T-helper 1 cell treated with Interleukin-12 subunit alpha and Interleukin-12 subunit beta and Interleukin-4 antibody, amounts not matched to agents 30 μg/mL and 1 μg/mL, for 36 hours (primary cell): ENCODE measurements around the gene SPTBN4.
"Not testable (repeated sequence)": the region's sequence is repeated elsewhere in the genome, so short reads cannot be mapped to it uniquely, and the experiment has no call there.

Experiments
- H3K27ac Mint-ChIP-seq: one replicate; pipeline ENCODE4 v1.8.0; 2021; ENCODE audit warnings: mild to moderate bottlenecking, mixed read lengths
- H3K27me3 Mint-ChIP-seq: one replicate; pipeline ENCODE4 v1.8.0; 2021; ENCODE audit warnings: low read depth, mixed read lengths
- H3K36me3 Mint-ChIP-seq: one replicate; pipeline ENCODE4 v1.8.0; 2021; ENCODE audit warnings: low read depth, mixed read lengths
- H3K4me1 Mint-ChIP-seq: one replicate; pipeline ENCODE4 v1.8.0; 2021; ENCODE audit warnings: low read depth, mixed read lengths
- H3K4me3 Mint-ChIP-seq: one replicate; pipeline ENCODE4 v1.8.0; 2021; ENCODE audit warnings: mild to moderate bottlenecking, moderate library complexity, mixed read lengths
- H3K9me3 Mint-ChIP-seq: one replicate; pipeline ENCODE4 v1.8.0; 2021; ENCODE audit warnings: mixed read lengths

Gene SPTBN4

DNA sequence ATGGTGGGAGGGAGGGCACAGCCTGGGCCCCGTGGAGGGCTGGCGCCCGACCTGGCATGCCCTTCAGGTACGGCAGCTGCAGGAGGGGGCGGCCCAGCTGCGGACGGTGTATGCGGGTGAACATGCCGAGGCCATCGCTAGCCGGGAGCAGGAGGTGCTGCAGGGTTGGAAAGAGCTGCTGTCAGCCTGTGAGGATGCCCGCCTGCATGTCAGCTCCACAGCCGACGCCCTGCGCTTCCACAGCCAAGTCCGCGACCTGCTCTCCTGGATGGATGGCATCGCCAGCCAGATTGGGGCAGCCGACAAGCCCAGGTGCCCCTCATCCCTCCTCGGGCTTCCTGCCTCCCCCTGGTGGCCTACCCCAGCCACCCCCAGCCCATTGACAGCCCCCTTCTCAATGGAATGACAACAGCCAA, 93.3 kb downstream of the SPTBN4 start:
- H3K9me3 Mint-ChIP-seq, result no peaks in the 10 kb centered on the region
- no peak overlapping the region for H3K27ac Mint-ChIP-seq
- H3K27me3 Mint-ChIP-seq, result peaks cover 34% of the 10 kb centered on the region
- H3K36me3 Mint-ChIP-seq, result no peaks in the 10 kb centered on the region
- H3K4me3 Mint-ChIP-seq, result no peak overlapping the region
- no peaks in the 10 kb centered on the region for H3K4me1 Mint-ChIP-seq

DNA sequence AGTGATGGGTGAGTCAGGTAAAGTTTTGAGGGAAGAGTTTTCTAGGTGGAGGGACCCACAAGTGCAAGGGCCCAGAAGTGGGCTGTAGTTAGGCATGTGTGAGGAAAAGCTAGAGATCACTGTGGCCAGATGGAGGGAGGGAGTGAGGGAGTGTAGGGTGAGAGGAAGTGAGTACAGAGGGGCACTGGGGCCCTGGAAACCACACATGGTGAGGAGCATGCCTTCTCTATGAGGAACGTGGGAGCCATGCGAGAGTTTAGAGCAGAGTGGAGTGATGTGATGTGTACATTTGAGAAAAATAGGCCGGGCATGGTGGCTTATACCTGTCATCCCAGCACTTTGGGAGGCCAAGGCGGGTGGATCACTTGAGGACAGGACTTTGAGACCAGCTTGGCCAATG, 95.1 kb downstream of the SPTBN4 start:
- Mint-ChIP-seq H3K4me3 (no peak overlapping the region), H3K27me3 (peaks cover 41% of the 10 kb centered on the region), H3K4me1 (no peaks in the 10 kb centered on the region), H3K9me3 (no peaks in the 10 kb centered on the region), H3K36me3 (no peaks in the 10 kb centered on the region), H3K27ac (no peak overlapping the region)

DNA sequence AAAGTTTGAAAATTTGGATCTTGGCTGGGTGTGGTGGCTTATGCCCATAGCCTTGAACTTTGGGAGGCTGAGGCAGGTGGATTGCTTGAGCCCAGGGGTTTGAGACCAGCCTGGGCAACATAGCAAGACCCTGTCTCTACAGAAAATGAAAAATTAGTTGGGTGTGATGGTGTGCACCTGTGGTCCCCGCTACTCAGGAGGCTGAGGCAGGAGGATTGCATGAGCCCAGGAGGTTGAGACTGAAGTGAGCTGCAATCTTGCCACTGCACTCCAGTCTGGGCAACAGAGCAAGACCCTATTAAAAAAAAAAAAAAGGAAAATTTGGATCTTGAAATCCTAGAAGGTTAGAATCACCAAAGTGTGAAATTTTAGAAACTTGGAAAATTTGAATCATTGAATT, 97.7 kb downstream of the SPTBN4 start:
- not testable (repeated sequence) for H3K4me3 Mint-ChIP-seq, H3K4me1 Mint-ChIP-seq

DNA sequence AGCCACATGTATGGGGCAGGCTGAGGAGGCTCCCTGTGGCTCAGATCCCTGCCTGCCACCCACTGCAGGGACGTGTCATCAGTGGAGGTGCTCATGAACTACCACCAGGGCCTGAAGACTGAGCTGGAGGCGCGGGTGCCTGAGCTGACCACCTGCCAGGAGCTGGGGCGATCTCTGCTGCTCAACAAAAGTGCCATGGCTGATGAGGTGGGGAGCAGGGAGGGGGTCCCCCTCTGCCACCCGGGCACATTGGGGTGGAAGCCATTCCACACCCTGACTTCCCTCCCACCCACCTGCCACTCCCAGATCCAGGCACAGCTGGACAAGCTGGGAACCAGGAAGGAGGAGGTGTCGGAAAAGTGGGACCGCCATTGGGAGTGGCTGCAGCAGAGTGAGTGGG, 98.6 kb downstream of the SPTBN4 start:
- Mint-ChIP-seq H3K4me3 (no peak overlapping the region), H3K36me3 (no peaks in the 10 kb centered on the region), H3K4me1 (peaks cover 4% of the 10 kb centered on the region), H3K27ac (no peak overlapping the region), H3K9me3 (no peaks in the 10 kb centered on the region), H3K27me3 (peaks cover 59% of the 10 kb centered on the region)

More for the DNA sequence above, 97.7 kb downstream of the SPTBN4 start:
- not testable (repeated sequence) for H3K9me3 Mint-ChIP-seq, H3K27ac Mint-ChIP-seq, H3K36me3 Mint-ChIP-seq
- H3K27me3 Mint-ChIP-seq, result peaks cover 55% of the 10 kb centered on the region

DNA sequence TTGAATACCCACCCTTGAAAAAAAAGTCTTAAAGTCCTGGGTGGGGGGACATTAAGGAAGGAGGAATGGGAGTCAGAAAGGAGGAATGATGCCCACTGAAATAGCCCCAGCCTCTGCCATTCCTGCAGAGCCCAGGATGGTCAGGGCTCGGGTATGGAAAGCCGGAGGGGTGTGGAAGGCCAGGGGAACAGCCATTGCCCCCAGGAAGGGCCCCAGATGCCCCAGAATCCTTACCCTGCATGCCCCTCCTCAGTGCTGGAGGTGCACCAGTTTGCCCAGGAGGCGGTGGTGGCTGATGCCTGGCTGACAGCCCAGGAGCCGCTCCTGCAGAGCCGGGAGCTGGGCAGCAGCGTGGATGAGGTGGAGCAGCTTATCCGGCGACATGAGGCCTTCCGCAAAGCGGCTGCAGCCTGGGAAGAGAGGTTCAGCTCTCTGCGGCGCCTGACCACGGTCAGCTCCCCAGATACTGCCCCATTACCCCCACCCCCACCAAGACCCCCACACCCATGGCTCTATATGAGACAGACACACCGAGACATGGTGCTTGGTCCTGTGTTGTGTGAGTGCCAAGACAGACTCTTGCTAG, 99.2 kb downstream of the SPTBN4 start:
- Mint-ChIP-seq H3K9me3 (peaks cover 4% of the 10 kb centered on the region), H3K36me3 (no peaks in the 10 kb centered on the region), H3K27ac (no peak overlapping the region), H3K27me3 (peaks cover 59% of the 10 kb centered on the region), H3K4me3 (no peak overlapping the region), H3K4me1 (peaks cover 9% of the 10 kb centered on the region)

DNA sequence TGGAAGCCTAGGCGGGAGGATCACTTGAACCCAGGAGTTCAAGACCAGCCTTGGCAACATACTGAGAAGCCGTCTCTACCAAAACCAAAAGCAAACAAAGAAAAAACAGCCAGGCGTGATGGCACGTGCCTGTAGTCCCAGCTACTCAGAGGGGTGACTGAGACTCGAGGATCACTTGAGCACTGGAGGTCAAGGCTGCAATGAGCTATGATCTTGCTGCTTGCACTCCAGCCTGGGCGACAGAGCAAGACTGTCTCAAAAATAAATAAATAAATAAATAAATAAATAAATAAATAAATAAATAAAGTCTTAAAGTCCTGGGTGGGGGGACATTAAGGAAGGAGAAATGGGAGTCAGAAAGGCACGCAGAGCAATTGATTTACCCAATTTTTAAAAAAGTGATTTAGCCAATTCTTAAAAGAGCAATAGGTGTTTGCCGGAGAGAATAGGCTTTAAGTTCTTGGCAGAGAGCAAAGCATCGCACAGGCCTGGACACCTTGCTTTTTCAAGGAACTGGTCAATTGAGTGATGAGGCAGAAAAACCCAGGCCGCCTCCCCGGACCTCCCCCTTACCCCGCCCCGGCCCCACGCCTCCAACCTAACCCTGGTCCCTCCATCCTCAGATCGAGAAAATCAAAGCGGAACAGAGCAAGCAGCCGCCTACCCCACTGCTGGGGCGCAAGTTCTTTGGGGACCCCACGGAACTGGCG, 100.4 kb downstream of the SPTBN4 start:
- H3K4me1 Mint-ChIP-seq, result peaks cover 10% of the 10 kb centered on the region
- H3K36me3 Mint-ChIP-seq, result no peaks in the 10 kb centered on the region
- H3K27me3 Mint-ChIP-seq, result peaks cover 54% of the 10 kb centered on the region
- no peak overlapping the region for H3K4me3 Mint-ChIP-seq
- peaks cover 4% of the 10 kb centered on the region for H3K9me3 Mint-ChIP-seq
- H3K27ac Mint-ChIP-seq, result no peak overlapping the region

DNA sequence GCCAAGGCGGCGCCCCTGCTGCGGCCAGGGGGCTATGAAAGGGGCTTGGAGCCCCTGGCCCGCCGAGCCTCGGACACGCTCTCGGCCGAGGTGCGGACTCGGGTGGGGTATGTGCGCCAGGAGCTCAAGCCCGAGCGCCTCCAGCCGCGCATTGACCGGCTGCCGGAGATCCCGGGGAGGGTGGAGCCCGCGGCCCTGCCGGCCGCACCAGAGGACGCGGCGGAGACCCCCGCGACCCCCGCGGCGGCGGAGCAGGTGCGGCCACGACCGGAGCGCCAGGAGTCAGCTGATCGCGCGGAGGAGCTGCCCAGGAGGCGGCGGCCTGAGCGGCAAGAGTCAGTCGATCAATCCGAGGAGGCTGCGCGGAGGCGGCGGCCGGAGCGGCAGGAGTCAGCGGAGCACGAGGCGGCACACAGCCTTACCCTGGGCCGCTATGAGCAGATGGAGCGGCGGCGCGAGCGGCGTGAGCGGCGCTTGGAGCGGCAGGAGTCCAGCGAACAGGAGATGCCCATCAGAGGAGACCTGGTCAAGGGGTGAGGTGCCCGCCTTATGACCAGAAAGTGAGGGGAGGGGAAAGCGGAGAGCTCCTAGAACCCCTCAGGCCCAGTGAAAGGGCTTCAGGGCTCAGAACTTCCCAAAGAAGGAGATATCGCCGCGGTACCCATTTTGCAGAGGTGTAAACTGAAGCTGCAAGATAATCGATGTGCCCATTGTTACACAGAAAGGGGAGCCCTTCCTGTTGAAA, 101.1 kb downstream of the SPTBN4 start:
- Mint-ChIP-seq H3K9me3 (peaks cover 4% of the 10 kb centered on the region), H3K4me1 (peaks cover 10% of the 10 kb centered on the region), H3K36me3 (no peaks in the 10 kb centered on the region), H3K27me3 (peaks cover 54% of the 10 kb centered on the region), H3K4me3 (no peak overlapping the region), H3K27ac (no peak overlapping the region)

DNA sequence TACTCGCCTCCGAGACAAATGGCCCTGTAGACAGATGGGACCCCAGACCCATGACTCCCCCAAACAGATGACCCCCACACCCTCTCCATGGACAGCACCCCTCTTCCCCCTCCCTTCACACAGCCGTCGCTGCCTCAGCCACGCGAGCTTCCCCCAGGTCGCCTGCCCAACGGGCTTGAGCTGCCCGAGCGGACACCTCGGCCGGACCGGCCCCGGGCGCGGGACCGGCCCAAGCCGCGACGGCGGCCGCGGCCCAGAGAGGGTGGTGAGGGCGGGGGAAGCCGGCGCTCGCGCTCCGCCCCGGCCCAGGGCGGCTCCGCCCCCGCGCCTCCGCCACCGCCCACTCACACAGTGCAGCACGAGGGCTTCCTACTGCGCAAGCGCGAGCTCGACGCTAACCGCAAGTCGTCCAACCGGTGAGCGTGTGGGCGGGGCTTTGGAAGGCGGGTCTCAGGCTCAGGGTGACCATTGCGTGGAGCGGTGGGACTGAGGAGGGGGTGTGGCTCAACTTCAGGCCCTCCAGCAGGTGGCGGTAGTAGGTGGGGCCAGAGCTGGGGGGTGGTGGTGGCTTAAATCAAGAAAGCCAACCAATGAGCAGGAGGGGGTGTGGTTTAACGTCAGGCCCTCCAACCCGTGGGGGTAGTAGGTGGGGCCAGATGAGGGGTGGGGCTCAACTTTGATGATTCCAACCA, 103.7 kb downstream of the SPTBN4 start:
- Mint-ChIP-seq H3K4me3 (peak overlapping the region; percentile 76), H3K36me3 (no peaks in the 10 kb centered on the region), H3K27me3 (peaks cover 41% of the 10 kb centered on the region), H3K9me3 (peaks cover 4% of the 10 kb centered on the region), H3K27ac (peak overlapping the region; percentile 83), H3K4me1 (peaks cover 10% of the 10 kb centered on the region)

DNA sequence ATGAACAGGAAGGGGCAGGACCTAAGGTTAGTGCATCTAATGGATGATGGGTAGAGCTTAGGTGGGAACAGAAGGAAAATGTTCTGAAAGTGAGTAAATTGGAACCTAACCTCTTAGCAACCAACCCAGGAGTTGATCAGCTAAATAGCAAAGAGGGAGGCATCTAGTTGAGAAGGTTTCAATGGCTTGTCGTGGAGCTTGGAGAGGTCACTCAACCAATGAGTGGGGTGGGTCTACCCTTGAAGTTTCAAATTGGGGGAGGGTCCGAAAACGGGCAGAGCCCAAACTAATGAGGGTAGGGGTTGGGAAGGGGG, 104.2 kb downstream of the SPTBN4 start:
- peak overlapping the region; percentile 76 for H3K4me3 Mint-ChIP-seq
- peaks cover 11% of the 10 kb centered on the region for H3K4me1 Mint-ChIP-seq
- H3K27ac Mint-ChIP-seq, result peak overlapping the region; percentile 83
- peaks cover 37% of the 10 kb centered on the region for H3K27me3 Mint-ChIP-seq
- H3K9me3 Mint-ChIP-seq, result peaks cover 4% of the 10 kb centered on the region
- no peaks in the 10 kb centered on the region for H3K36me3 Mint-ChIP-seq

DNA sequence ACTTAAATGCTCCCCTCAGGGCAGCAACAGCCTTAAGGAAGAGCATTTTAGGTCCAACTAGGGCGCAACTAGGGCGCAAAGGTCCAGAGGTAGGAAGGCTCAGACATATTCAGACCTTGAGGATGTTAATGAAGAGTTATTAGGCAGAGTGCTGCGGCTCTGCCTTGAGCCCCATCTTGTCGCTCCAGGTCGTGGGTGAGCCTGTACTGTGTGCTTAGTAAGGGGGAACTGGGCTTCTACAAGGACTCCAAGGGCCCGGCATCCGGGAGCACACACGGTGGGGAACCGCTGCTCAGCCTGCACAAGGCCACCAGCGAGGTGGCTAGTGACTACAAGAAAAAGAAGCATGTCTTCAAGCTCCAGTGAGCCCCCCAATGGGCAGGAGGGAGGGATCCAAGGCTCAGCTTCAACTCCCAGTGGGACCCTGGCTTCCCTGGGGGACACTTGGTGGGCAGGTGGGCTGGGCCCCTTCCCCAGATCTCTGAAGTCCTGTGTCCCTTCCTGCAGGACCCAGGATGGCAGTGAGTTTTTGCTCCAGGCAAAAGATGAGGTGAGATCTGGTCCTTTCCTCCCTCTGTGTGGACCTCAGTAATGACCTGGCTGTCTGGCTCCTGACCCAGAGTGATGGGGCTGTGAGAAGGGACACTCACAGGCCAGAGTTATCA, 105.2 kb downstream of the SPTBN4 start:
- no peaks in the 10 kb centered on the region for H3K36me3 Mint-ChIP-seq
- no peak overlapping the region for H3K4me3 Mint-ChIP-seq
- no peak overlapping the region for H3K27ac Mint-ChIP-seq
- H3K4me1 Mint-ChIP-seq, result peaks cover 11% of the 10 kb centered on the region
- peaks cover 4% of the 10 kb centered on the region for H3K9me3 Mint-ChIP-seq
- peaks cover 28% of the 10 kb centered on the region for H3K27me3 Mint-ChIP-seq

DNA sequence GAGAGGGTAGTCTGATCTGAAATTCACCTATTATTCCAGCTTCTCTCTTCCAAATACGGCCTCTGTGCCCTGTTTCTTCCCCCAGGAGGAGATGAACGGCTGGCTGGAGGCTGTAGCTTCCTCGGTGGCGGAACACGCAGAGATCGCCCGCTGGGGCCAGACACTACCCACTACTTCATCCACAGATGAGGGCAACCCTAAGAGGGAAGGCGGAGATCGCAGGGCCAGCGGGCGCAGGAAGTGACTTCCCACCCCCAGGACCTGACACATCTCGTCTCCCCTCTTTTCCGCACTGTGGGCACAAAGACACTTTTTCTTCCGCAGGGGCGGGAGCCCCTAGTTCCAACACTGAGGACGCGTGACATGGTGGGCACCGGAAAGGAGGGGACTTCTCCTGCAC, 108.5 kb downstream of the SPTBN4 start:
- Mint-ChIP-seq H3K27ac (no peak overlapping the region), H3K9me3 (peaks cover 4% of the 10 kb centered on the region), H3K4me3 (peak overlapping the region; percentile 51), H3K36me3 (peaks cover 9% of the 10 kb centered on the region), H3K4me1 (peaks cover 18% of the 10 kb centered on the region), H3K27me3 (no peaks in the 10 kb centered on the region)

DNA sequence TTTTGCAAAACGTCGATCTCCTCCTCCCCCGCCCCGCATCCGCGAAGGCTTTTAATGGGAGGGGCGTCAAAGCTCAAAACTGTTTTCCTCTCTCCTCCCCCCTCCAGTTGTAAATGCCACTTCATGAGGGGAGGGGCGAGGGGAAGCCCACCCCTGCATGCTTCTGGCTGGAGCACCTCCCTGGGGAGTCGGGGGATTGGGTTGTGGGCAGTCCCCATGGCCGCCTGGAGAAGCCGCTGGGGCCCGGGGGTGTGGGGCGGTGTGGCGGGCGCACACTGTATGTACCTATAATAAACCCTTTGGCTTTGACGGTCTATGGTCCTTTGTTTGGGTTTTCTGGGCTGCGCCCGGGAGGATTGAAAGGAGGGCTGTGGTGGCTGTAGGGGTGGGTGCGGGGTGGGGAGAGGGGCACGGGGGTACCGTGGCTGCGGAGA, 109.4 kb downstream of the SPTBN4 start:
- Mint-ChIP-seq H3K27ac (peak overlapping the region; percentile 68), H3K9me3 (no peaks in the 10 kb centered on the region), H3K27me3 (no peaks in the 10 kb centered on the region), H3K4me1 (peaks cover 12% of the 10 kb centered on the region), H3K36me3 (peaks cover 17% of the 10 kb centered on the region), H3K4me3 (peak overlapping the region; percentile 92)

DNA sequence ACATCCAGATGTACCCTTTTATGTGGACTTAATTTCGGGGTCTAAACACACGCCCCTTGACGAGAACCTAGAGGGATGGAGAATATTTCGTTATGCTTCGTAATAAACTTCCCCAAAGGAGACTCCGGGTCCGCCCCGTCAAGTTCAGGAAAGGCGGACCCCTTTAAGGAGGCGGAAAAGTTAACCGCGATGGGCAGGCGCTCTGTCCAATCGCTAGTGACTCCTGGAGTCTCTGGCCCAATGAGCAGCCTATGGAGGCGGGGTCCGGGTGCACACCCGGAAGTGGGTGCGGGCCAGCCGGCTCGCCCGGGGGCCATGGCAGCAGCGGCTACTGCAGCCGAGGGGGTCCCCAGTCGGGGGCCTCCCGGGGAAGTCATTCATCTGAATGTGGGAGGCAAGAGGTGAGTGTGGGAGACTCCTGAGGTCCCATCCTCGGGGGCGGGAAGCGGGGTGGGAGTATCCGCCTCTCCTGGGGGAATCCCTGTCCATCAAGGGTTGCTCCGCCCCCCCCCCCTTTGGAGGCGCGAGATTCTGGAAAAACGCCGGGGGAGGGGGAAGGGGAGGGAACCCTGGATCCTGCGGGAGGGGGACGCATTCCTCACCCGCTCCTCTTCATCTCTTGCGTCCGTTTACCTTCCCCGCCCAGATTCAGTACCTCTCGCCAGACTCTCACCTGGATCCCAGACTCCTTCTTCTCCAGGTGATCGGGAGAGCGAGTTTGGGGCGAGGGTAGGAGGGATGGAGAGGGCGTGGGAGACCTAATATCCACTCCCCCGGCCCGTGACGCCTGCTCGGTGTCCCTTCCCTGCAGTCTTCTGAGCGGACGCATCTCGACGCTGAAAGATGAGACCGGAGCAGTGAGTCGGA, 110.0 kb downstream of the SPTBN4 start, which contains the start of gene SHKBP1:
TSS of gene SHKBP1 (plus strand) at position 289 of the 867 bp plus-strand sequence. CDS start at position 316, 27 bp downstream.
- Mint-ChIP-seq H3K9me3 (no peaks in the 10 kb centered on the region), H3K27me3 (no peaks in the 10 kb centered on the region), H3K4me3 (peak within 1 kb of the TSS; percentile 92), H3K36me3 (peaks cover 22% of the 10 kb centered on the region), H3K4me1 (peaks cover 12% of the 10 kb centered on the region), H3K27ac (peak within 1 kb of the TSS; percentile 86)
